ENCODE results near the gene SLC5A11. TPM values are rescaled to one million over a fixed set of nuclear protein-coding genes. Genes with fewer than 3 reads are reported as not detected.

The SLC5A11 gene
- total RNA-seq, 1 experiment from 2014 or later: not detected

DNA sequence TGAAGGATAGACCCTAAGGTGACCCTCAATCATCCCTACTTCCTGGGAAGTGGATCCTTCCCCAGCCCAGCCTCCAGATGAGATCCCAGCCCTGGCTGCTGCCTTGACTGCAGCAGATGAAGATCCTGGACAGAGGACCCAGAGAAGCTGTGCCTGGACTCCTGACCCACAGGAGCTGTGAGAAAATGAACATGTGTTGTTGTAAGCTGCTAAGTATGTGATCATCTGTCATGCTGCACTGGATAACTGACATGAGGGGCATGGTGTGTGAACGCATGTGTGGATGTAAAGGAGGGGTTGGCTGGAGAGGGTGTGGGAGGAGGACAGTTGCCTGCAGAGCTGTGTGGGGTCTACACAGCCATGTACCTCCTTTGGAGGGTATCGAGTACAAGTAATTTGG is 69.3 kb downstream of the SLC5A11 start:
- Mint-ChIP-seq H3K27ac (ENCODE audit: unreplicated experiment) (no peak overlapping the region), H3K4me3 (ENCODE audit: low read depth, unreplicated experiment) (no peak overlapping the region), H3K27me3 (ENCODE audit: unreplicated experiment) (no peaks in the 10 kb centered on the region), H3K4me1 (ENCODE audit: low read depth, unreplicated experiment) (no peaks in the 10 kb centered on the region), H3K36me3 (ENCODE audit: insufficient read depth, unreplicated experiment) (peaks cover 7% of the 10 kb centered on the region), H3K9me3 (ENCODE audit: low read depth, unreplicated experiment) (no peaks in the 10 kb centered on the region)
- TF ChIP-seq, protein P1, sequence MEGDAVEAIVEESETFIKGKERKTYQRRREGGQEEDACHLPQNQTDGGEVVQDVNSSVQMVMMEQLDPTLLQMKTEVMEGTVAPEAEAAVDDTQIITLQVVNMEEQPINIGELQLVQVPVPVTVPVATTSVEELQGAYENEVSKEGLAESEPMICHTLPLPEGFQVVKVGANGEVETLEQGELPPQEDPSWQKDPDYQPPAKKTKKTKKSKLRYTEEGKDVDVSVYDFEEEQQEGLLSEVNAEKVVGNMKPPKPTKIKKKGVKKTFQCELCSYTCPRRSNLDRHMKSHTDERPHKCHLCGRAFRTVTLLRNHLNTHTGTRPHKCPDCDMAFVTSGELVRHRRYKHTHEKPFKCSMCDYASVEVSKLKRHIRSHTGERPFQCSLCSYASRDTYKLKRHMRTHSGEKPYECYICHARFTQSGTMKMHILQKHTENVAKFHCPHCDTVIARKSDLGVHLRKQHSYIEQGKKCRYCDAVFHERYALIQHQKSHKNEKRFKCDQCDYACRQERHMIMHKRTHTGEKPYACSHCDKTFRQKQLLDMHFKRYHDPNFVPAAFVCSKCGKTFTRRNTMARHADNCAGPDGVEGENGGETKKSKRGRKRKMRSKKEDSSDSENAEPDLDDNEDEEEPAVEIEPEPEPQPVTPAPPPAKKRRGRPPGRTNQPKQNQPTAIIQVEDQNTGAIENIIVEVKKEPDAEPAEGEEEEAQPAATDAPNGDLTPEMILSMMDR (IDR thresholded peaks at IDR 0.05; ENCODE audit: unreplicated experiment): no peak
- BruUV-seq (replicated peaks): no TSS peak
- CTCF ChIA-PET: no interaction called here
- DNase-seq: no peak
- intact Hi-C loops (cut with micrococcal nuclease; ENCODE audit: unreplicated experiment): no loop called here

DNA sequence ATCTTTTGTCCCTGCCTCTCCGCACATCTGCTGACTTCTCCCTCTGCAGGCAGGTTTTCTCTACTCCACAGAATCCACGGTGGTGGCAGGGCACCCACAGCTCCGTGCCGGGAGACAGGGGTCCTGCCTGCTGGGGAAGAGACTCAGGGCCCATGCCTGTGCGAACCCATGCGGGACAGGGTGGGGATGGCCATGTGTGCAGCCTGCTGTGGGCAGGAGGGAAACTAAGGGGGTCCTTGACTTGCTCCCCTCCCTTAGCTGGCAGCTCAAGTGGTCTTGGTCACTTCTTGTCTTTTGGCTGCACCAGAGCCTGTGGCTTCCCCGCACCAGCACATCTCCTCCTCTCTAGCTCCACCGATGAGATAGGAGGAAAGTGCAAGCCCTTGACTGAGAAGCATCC is 69.8 kb downstream of the SLC5A11 start:
- Mint-ChIP-seq H3K27ac (ENCODE audit: unreplicated experiment) (no peak overlapping the region), H3K9me3 (ENCODE audit: low read depth, unreplicated experiment) (no peaks in the 10 kb centered on the region), H3K4me3 (ENCODE audit: low read depth, unreplicated experiment) (no peak overlapping the region), H3K36me3 (ENCODE audit: insufficient read depth, unreplicated experiment) (peaks cover 7% of the 10 kb centered on the region), H3K4me1 (ENCODE audit: low read depth, unreplicated experiment) (no peaks in the 10 kb centered on the region), H3K27me3 (ENCODE audit: unreplicated experiment) (no peaks in the 10 kb centered on the region)
- no peak for DNase-seq
- CTCF ChIA-PET: no interaction called here
- TF ChIP-seq, protein P1 (IDR thresholded peaks at IDR 0.05; ENCODE audit: unreplicated experiment): no peak
- intact Hi-C loops (cut with micrococcal nuclease; ENCODE audit: unreplicated experiment): no loop called here
- BruUV-seq (replicated peaks): no TSS peak

DNA sequence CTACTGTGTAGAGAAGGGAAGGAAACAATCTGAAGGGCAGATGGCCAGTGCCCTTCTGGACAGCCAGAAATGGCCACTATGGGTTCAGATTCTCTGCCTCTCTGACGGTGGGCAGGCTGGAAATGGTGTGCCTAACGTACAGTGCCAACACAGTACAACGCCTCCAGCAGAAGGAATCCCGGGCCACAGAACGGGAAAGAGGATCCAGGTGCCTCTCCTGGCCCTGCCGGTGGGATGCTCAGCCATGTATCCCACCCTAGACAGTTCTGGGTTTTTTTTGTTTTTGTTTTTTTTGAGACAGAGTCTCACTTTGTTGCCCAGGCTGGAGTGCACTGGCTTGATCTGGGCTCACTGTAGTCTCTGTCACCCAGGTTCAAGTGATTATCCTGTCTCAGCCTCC is 71.5 kb downstream of the SLC5A11 start:
- CTCF ChIA-PET: no interaction called here
- no peak for DNase-seq
- peaks cover 7% of the 10 kb centered on the region for H3K36me3 Mint-ChIP-seq (ENCODE audit: insufficient read depth, unreplicated experiment)
- H3K27ac Mint-ChIP-seq (ENCODE audit: unreplicated experiment): no peak overlapping the region
- TF ChIP-seq, protein P1 (IDR thresholded peaks at IDR 0.05; ENCODE audit: unreplicated experiment): no peak
- no peak overlapping the region for H3K4me3 Mint-ChIP-seq (ENCODE audit: low read depth, unreplicated experiment)
- no peaks in the 10 kb centered on the region for H3K27me3 Mint-ChIP-seq (ENCODE audit: unreplicated experiment)
- intact Hi-C loops (cut with micrococcal nuclease; ENCODE audit: unreplicated experiment): no loop called here
- BruUV-seq (replicated peaks): no TSS peak
- H3K4me1 Mint-ChIP-seq (ENCODE audit: low read depth, unreplicated experiment): no peaks in the 10 kb centered on the region
- H3K9me3 Mint-ChIP-seq (ENCODE audit: low read depth, unreplicated experiment): no peaks in the 10 kb centered on the region

DNA sequence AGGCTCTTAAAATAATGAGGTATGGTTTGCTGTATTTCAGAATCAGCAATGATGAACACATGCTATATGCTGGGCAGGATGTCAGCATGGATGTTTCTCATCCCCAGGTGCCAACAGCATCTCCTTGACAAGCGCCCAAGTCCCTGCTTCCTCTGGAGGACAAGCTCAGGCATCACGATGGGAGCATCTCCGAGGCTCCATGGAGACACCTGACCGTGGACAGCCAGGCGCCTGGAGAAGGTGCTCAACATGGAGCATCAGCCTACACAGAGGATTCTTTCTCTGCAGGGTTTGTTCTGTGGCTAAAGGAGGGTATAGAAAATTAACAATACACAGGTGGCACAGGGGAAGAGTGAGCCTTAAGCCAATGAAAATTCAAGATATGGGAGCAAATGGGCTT is 72.1 kb downstream of the SLC5A11 start:
- Mint-ChIP-seq H3K27me3 (ENCODE audit: unreplicated experiment) (no peaks in the 10 kb centered on the region), H3K4me1 (ENCODE audit: low read depth, unreplicated experiment) (no peaks in the 10 kb centered on the region)
- CTCF ChIA-PET: no interaction called here

More for the DNA sequence above, 72.1 kb downstream of the SLC5A11 start:
- TF ChIP-seq, protein P1 (IDR thresholded peaks at IDR 0.05; ENCODE audit: unreplicated experiment): no peak
- H3K27ac Mint-ChIP-seq (ENCODE audit: unreplicated experiment): no peak overlapping the region
- H3K9me3 Mint-ChIP-seq (ENCODE audit: low read depth, unreplicated experiment): no peaks in the 10 kb centered on the region
- no TSS peak for BruUV-seq (replicated peaks)
- peaks cover 8% of the 10 kb centered on the region for H3K36me3 Mint-ChIP-seq (ENCODE audit: insufficient read depth, unreplicated experiment)
- H3K4me3 Mint-ChIP-seq (ENCODE audit: low read depth, unreplicated experiment): no peak overlapping the region
- intact Hi-C loops (cut with micrococcal nuclease; ENCODE audit: unreplicated experiment): no loop called here
- no peak for DNase-seq
